Bronchial epithelial cell (primary cell): ENCODE measurements around the gene FGFR3. TPM values are rescaled to one million over a fixed set of nuclear protein-coding genes. Genes with fewer than 3 reads are reported as not detected.

Experiments used
- DNase-seq: peaks from one replicate; pipeline ENCODE4 v3.0.0-alpha.2; 2010; ENCODE audit warnings: low read depth
- FAIRE-seq: peaks from 2 replicates; lab custom pipeline; 2011; peaks lifted over from hg19 to GRCh38; lab: Jason Lieb, UNC
- H3K27me3 ChIP-seq: 2 replicates; pipeline ENCODE4 v1.5.1; 2011; ENCODE audit warnings: low read length; ENCODE audit not compliant: control insufficient read depth, insufficient read depth
- H3K36me3 ChIP-seq: 2 replicates; pipeline ENCODE4 v1.5.1; 2011; ENCODE audit warnings: low read length; ENCODE audit not compliant: control insufficient read depth, insufficient read depth
- H3K4me3 ChIP-seq: 2 replicates; pipeline ENCODE4 v1.5.1; 2011; ENCODE audit warnings: mild to moderate bottlenecking, low read depth, low read length, control low read depth
- total RNA-seq: library from RNA; depleted of rRNA; stranded (reverse); fragments of >200 nt; gene quantifications from 2 replicates; pipeline ENCODE4 v1.2.1, GENCODE V29; 2014
- TF ChIP-seq, protein P1 (sequence below): IDR thresholded peaks from 2 replicates; pipeline ENCODE4 v1.5.1; 2011; ENCODE audit warnings: mild to moderate bottlenecking, moderate library complexity, low read length, control low read depth, inconsistent platforms; ENCODE audit not compliant: insufficient read depth, severe bottlenecking

The FGFR3 gene
- total RNA-seq, 1 donor from 2014 or later, result 29.0 TPM

DNA sequence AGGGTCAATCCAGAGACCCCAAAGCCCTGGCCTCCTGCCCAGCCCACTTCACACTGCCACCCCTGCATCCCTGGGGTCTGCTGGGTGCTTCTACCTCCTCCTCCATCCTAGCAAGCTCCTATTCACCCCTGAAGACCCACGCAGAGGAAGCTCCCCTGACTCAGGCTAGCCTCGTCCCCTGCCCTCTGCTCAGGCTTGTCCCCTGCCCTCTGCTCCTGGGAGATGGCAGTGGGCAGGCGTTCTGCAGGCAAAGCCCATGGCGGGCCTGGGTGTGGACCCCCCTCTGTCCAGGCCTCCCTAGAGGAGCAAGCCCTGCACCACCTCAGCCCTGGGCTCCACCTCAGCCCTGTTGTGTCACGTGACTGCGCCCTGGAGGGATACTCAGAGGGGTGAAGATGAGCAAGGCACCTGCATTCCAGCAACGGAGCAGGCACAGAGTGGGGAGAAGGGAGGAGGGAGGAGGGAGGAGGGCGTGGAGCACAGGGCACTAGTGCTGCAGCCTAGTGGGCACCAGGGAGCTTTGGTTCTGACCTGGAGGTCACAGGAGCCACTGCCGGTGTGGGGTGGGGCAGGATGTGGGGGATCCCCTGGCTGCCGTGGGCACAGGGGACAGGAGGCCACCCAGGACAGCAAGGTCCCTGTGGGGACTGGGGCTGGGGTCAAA lies 27.6 kb upstream of the FGFR3 start:
- no peaks in the 10 kb centered on the region for H3K36me3 ChIP-seq
- H3K27me3 ChIP-seq, result no peaks in the 10 kb centered on the region
- no peak for DNase-seq
- no peak for FAIRE-seq
- no peak overlapping the region for H3K4me3 ChIP-seq
- TF ChIP-seq, protein P1, sequence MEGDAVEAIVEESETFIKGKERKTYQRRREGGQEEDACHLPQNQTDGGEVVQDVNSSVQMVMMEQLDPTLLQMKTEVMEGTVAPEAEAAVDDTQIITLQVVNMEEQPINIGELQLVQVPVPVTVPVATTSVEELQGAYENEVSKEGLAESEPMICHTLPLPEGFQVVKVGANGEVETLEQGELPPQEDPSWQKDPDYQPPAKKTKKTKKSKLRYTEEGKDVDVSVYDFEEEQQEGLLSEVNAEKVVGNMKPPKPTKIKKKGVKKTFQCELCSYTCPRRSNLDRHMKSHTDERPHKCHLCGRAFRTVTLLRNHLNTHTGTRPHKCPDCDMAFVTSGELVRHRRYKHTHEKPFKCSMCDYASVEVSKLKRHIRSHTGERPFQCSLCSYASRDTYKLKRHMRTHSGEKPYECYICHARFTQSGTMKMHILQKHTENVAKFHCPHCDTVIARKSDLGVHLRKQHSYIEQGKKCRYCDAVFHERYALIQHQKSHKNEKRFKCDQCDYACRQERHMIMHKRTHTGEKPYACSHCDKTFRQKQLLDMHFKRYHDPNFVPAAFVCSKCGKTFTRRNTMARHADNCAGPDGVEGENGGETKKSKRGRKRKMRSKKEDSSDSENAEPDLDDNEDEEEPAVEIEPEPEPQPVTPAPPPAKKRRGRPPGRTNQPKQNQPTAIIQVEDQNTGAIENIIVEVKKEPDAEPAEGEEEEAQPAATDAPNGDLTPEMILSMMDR, result no peak

DNA sequence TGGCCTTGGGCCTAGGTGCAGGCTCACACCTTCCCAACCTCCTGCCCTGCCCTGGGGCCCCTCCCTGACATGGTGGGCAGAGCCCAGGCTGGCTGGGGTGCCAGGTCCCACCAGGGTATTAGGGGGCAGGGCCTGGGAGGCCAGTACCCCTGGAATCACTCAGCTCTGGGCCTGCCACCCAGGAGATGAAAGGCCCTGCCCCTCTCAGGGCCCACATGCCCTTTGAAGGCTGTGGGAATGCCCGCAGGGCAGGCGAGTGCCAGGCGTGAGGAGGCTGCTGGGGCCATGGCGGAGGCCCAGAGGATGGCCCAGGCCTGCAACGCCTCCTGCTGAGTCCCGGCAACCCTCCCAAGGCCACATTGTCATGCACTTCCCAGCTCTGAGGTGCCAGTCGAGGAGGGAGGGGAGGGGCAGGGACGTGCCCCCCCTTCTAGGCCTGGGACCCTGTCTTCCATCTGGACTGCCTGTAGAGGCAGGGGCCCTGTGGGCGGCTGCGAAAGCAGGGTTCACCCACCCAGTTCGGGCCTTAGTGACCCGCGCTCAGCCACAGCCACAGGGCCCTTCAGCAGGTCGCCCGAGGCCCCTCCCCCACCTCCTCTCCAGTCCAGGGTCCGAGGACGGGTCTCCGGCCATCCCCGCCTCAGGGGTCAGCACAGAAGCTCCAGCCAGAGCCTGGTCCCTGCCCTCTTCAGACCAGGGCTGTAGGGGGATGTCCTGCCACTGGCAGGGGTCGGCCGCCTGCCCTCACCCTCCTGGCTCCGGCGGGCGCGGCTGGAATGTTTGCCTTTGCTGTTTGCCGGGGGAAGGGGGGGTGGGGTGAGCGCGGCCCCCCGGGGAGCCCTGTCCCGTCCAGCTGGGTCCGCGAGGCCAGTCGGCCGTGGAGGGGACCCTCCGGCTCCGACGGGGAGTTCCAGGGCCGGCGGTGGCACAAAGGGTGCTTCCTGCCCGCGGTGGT lies 26.7 kb upstream of the FGFR3 start:
- Histone ChIP-seq H3K36me3 (no peaks in the 10 kb centered on the region), H3K4me3 (peak overlapping the region; percentile 36), H3K27me3 (no peaks in the 10 kb centered on the region)
- TF ChIP-seq, protein P1, result no peak
- DNase-seq, result no peak
- FAIRE-seq, result no peak

- no peak for FAIRE-seq
- no peaks in the 10 kb centered on the region for H3K27me3 ChIP-seq
- H3K4me3 ChIP-seq, result peak overlapping the region; percentile 36
- TF ChIP-seq, protein P1, result no peak
- H3K36me3 ChIP-seq, result no peaks in the 10 kb centered on the region
- DNase-seq, result no peak
These were observed 25.9 kb upstream of the FGFR3 start for GRCh38 chr4:1767061-1767769.

DNA sequence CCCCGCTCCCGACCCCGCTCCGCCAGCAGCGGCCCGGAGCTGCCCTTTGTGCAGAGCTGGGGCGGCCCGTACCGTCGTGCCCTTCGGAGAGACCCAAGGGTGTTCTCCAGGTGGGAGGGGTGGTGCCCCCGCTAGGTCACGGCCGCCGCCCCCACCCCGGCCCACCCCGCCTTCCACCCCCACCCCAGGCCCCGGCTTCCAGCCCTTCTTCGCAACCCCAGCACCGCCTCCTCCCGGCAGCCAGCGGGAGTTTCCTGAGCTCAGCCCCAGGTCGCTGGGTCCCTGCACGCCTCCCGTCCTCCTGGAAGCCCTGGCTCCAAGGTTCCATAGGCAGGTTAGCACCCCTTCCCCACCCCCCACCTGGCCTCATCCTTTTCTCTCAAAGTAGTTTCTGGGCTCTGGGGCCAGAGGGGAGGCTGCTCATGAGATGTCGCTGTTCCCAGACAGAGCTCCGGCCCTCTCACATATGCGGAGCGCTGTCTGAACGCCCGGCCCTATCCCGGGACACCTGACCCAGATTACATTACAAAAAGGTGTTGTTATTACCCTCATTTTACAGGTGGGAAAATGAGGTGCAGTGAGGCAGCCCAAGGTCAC lies 25.2 kb upstream of the FGFR3 start:
- no peaks in the 10 kb centered on the region for H3K27me3 ChIP-seq

More for the DNA sequence above, 25.2 kb upstream of the FGFR3 start:
- TF ChIP-seq, protein P1, result peak; percentile 63
- DNase-seq, result peak; percentile 41
- H3K36me3 ChIP-seq, result no peaks in the 10 kb centered on the region
- H3K4me3 ChIP-seq, result peak overlapping the region; percentile 36
- FAIRE-seq, result no peak
